Measurements from ENCODE around the gene FBXO27. TPM values are rescaled to one million over a fixed set of nuclear protein-coding genes. Genes with fewer than 3 reads are reported as not detected.

FBXO27 gene
- total and polyA plus RNA-seq, 2 of the 8 experiments (the other 6 are each of a cell fraction or from before 2014, with no cell fraction given), result 10.9 to 25.5 TPM

- no peak overlapping the region for H3K4ac ChIP-seq (replicated peaks; ENCODE audit: insufficient read length, low read depth, low read length)
- no peak overlapping the region for H2BK5ac ChIP-seq (ENCODE audit: low read depth, low read length)
- no peak overlapping the region for H3K56ac ChIP-seq (replicated peaks; ENCODE audit: insufficient read length, low read depth, low read length)
- no peak overlapping the region for H2BK20ac ChIP-seq (ENCODE audit: low read length)
- no peak overlapping the region for H2BK15ac ChIP-seq (ENCODE audit: low read length)
- no peak overlapping the region for H3K14ac ChIP-seq (ENCODE audit: insufficient read length)
- H4K91ac ChIP-seq (replicated peaks; ENCODE audit: insufficient read length, low read length), result no peak overlapping the region
- no peak overlapping the region for H2BK12ac ChIP-seq (ENCODE audit: low read depth, low read length)
- DNase-seq (ENCODE audit: low read depth in 1 of 2, low spot score in 2 of 2) (no peak), FAIRE-seq (no peak)
- no peak overlapping the region for H2BK120ac ChIP-seq (replicated peaks; ENCODE audit: low read depth, low read length)
- H3K79me1 ChIP-seq (ENCODE audit: low read depth, low read length), result no peaks in the 10 kb centered on the region
- no peaks in the 10 kb centered on the region for H4K20me1 ChIP-seq (replicated peaks in 1 of 2; ENCODE audit: control insufficient read depth in 1 of 2, insufficient read depth in 2 of 2, low read length in 2 of 2)
- no peaks in the 10 kb centered on the region; the same call in 1 of the 2 replicates for H3K23me2 ChIP-seq (ENCODE audit: low read depth, low read length)
- H3K36me3 ChIP-seq (ENCODE audit: control insufficient read depth in 2 of 4, insufficient read depth in 4 of 4, low read length in 3 of 4), result no peaks in the 10 kb centered on the region
- H3K4me3 ChIP-seq (ENCODE audit: extremely low read depth in 1 of 4, insufficient read depth in 2 of 4, low read depth in 3 of 4, low read length in 4 of 4), result no peak overlapping the region
- H3K27me3 ChIP-seq (replicated peaks in 1 of 4; ENCODE audit: control insufficient read depth in 3 of 4, extremely low read depth in 1 of 4, insufficient read depth in 3 of 4, low read length in 3 of 4), result no peaks in the 10 kb centered on the region
- ChIA-PET CTCF (ENCODE audit: partially characterized antibody) (interaction anchor here (0.8 kb wide), 1 partner anchor 24 kb away, joined by 3 read pairs; no protein-coding TSS in a partner anchor), POLR2A (ENCODE audit: partially characterized antibody) (no interaction called here)
- H3K9me3 ChIP-seq (ENCODE audit: insufficient read depth in 2 of 2, low read depth in 1 of 2, low read length in 1 of 2), result no peaks in the 10 kb centered on the region
- no peak overlapping the region for H2AFZ ChIP-seq (ENCODE audit: low read length)
- no peak overlapping the region for H3K27ac ChIP-seq (ENCODE audit: low read depth, low read length)
- no peak overlapping the region for H3K18ac ChIP-seq (ENCODE audit: extremely low read depth, low read length)
- no peak for TF ChIP-seq GABPA (IDR thresholded peaks at IDR 0.05; ENCODE audit: borderline replicate concordance, insufficient read depth, low read length)
- TF ChIP-seq GTF2F1 (IDR thresholded peaks at IDR 0.05; ENCODE audit: borderline replicate concordance, low read depth, low read length), result no peak
- TF ChIP-seq TAF1 (IDR thresholded peaks at IDR 0.05; ENCODE audit: low read depth, low read length), result no peak
- TF ChIP-seq RAD21 (IDR thresholded peaks at IDR 0.05 in 1 of 2, conservative IDR thresholded peaks at IDR 0.05 in 1 of 2; ENCODE audit: low read depth in 2 of 2, low read length in 2 of 2), result no peak
- no peak for TF ChIP-seq SP4 (IDR thresholded peaks at IDR 0.05; ENCODE audit: low read length)
- no peak for TF ChIP-seq EZH2 (IDR thresholded peaks at IDR 0.05; ENCODE audit: low read depth, low read length, severe bottlenecking)
- TF ChIP-seq RBBP5 (IDR thresholded peaks at IDR 0.05; ENCODE audit: borderline replicate concordance, low read depth, low read length), result no peak
- no peak for TF ChIP-seq YY1 (IDR thresholded peaks at IDR 0.05; ENCODE audit: low read depth, low read length)
- TF ChIP-seq CREB1 (IDR thresholded peaks at IDR 0.05), result no peak
- TF ChIP-seq JUND (IDR thresholded peaks at IDR 0.05; ENCODE audit: low read length), result no peak
- no peak for TF ChIP-seq KDM5A (IDR thresholded peaks at IDR 0.05; ENCODE audit: low read length)
- no peak for TF ChIP-seq FOSL1 (IDR thresholded peaks at IDR 0.05; ENCODE audit: insufficient read depth, low read depth, low read length)
- TF ChIP-seq RFX5 (IDR thresholded peaks at IDR 0.05; ENCODE audit: borderline replicate concordance, low read depth, low read length), result no peak
- no peak for TF ChIP-seq CTBP2 (IDR thresholded peaks at IDR 0.05; ENCODE audit: borderline replicate concordance, insufficient read depth, insufficient read length, low read length)
- no peak for TF ChIP-seq SP2 (IDR thresholded peaks at IDR 0.05; ENCODE audit: low read length)
- no peak overlapping the region for H3K9ac ChIP-seq (replicated peaks in 1 of 4; ENCODE audit: extremely low read depth in 1 of 4, low read depth in 3 of 4, low read length in 3 of 4)
- no peak overlapping the region for H2AK5ac ChIP-seq (ENCODE audit: low read depth, low read length)
- no peaks in the 10 kb centered on the region for H3K4me1 ChIP-seq (replicated peaks in 1 of 4; ENCODE audit: control insufficient read depth in 3 of 4, insufficient read depth in 4 of 4, low read length in 3 of 4)
- H4K8ac ChIP-seq (ENCODE audit: extremely low read depth, insufficient read depth, low read length), result no peak overlapping the region
- no peak overlapping the region for H3K23ac ChIP-seq (ENCODE audit: insufficient read length)
- no peak overlapping the region for H3K4me2 ChIP-seq (ENCODE audit: insufficient read depth in 1 of 2, low read depth in 2 of 2, low read length in 2 of 2)
- no peaks in the 10 kb centered on the region for H3K79me2 ChIP-seq (ENCODE audit: control insufficient read depth in 1 of 2, insufficient read depth in 2 of 2, low read length in 2 of 2)
- no peak overlapping the region for H4K5ac ChIP-seq (ENCODE audit: insufficient read length, low read depth, low read length)
Observed at GRCh38 chr19:39059302-39059701, 27.0 kb upstream of the FBXO27 start.

Measured in H1 (cell line).